GM10266 (cell line): ENCODE results near the gene TOMM7.
A peak's percentile ranks its signal among the peaks of the same experiment; 100 is the strongest.

Experiments
- DNase-seq: peaks from one replicate; pipeline ENCODE4 v3.0.0; 2012; ENCODE audit errors: extremely low spot score
- TF ChIP-seq, protein P1 (sequence below): IDR thresholded peaks from 2 replicates; pipeline ENCODE4 v1.5.1; 2012; ENCODE audit warnings: mild to moderate bottlenecking, low read depth; ENCODE audit not compliant: control insufficient read depth, insufficient read depth; ENCODE audit errors: missing control alignments

TOMM7 gene

DNA sequence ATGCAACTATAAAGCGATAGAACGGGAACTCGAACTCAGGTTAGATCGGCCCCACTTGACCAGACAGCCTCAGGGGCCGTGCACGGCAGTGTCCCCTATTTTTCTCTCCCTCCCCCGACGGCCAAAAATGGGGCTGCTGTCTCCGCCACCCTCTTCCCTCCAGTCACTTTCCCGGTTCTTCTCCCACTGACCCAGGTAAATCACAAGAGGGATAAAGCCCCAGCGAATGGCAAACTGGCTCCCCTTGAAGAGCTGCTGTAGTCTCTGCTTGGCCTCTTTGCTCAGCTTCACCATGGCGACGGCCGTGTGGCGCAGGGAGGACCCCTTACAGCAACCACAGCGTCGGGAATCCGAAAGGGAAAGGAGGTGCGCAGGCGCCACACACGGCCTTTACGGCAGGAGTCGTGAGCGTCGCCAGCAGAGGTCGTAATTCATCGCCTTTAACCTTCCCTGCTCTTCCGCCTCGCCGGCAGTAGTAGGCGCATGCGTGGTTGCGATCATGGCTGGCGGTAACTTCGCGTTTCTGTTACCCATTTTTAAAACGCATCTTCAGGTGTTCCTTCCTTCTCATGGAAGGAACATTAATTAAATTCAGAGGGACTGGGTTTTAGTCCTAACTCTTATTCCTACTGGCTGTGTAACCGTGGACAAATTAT lies at the start of gene TOMM7:
TOMM7 (minus strand) TSS at position 364 of the 656 bp plus-strand sequence; CDS start at position 294, 70 bp downstream.
- TF ChIP-seq, protein P1, sequence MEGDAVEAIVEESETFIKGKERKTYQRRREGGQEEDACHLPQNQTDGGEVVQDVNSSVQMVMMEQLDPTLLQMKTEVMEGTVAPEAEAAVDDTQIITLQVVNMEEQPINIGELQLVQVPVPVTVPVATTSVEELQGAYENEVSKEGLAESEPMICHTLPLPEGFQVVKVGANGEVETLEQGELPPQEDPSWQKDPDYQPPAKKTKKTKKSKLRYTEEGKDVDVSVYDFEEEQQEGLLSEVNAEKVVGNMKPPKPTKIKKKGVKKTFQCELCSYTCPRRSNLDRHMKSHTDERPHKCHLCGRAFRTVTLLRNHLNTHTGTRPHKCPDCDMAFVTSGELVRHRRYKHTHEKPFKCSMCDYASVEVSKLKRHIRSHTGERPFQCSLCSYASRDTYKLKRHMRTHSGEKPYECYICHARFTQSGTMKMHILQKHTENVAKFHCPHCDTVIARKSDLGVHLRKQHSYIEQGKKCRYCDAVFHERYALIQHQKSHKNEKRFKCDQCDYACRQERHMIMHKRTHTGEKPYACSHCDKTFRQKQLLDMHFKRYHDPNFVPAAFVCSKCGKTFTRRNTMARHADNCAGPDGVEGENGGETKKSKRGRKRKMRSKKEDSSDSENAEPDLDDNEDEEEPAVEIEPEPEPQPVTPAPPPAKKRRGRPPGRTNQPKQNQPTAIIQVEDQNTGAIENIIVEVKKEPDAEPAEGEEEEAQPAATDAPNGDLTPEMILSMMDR = peak; percentile 71
- peak; percentile 92 for DNase-seq

- DNase-seq = peak; percentile 68
- TF ChIP-seq, protein P1 = no peak
Measured at GRCh38 chr7:22872096-22872807, 49.6 kb upstream of the TOMM7 start.

DNA sequence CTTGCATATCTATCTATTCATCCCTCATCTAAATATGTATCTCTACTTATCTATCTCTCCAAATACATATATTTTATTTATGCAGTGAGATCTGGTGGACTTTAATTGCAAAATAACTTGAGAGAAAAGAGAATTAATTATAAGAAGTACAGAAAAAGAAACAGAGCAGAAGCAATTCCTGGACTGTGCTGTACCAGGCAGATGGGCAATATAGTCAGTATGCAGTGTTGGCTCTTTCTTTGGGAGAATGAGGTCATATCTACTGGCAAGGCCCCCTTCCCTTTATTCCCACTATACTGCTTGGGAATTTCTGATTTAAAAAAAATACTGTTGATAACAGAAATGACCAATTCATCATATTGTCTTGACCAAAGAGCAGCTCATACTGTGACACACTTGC lies 49.0 kb upstream of the TOMM7 start:
- TF ChIP-seq, protein P1 = no peak
- DNase-seq = no peak

DNA sequence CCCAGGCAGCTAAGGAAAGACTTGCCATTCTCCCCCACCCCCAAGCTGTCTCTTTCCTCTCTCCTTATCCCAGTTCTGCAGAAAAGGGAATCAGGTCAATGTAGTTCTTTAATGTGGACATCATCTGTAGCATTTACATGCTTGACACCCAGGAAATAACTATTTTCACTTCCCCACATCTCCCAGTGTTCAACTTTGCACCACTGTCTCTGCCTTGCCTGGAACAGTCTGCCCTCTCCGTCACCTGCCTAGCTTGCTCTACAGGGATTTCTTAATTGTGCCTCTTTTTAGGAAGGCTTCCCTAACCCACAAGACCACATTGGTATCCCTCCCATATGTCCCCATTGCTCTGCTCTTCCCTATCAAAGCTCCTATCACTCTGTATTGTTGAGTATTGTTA lies 45.9 kb upstream of the TOMM7 start:
- DNase-seq = no peak
- TF ChIP-seq, protein P1 = no peak

GRCh38 chr7:22867589-22867988 lies 44.9 kb upstream of the TOMM7 start:
- TF ChIP-seq, protein P1 = no peak
- DNase-seq = no peak

DNA sequence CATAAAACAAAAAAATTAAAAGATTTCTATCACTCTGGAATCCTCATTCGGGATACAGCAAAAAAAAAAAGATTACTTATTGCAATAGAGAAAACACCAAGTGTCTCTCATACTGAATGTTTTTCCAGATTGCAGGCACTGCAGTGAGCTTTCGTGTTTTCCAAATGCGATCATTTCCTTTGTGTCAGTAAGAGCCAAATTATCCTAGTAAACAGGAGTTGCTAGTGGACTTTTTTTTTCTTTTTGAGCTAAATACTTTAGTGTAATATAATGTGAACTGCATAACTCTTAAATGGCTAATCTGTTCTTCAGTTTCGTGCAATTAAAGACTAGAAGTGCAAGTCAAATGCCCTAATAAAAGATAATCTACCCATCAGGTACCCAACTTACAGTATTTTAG lies 44.4 kb upstream of the TOMM7 start:
- TF ChIP-seq, protein P1 = no peak
- no peak for DNase-seq

- DNase-seq = no peak
Measured at GRCh38 chr7:22865602-22865960, 42.9 kb upstream of the TOMM7 start.

More at GRCh38 chr7:22865602-22865960, 42.9 kb upstream of the TOMM7 start:
- TF ChIP-seq, protein P1 = no peak
